MM.1S (cell line): ENCODE data around the gene AMPD2.

ENCODE experiments used
- DNase-seq: peaks from one replicate; pipeline ENCODE4 v3.0.0-alpha.2; 2015
- H2AFZ ChIP-seq: fragments of 300-600 bp; sonication (generic); 2 replicates; pipeline ENCODE4 v1.6.0; 2016; ENCODE audit warnings: antibody characterized with exemption, low read length
- H3F3A ChIP-seq: fragments of 300-600 bp; sonication (generic); 2 replicates; pipeline ENCODE4 v1.6.1; 2016; ENCODE audit warnings: mild to moderate bottlenecking, antibody characterized with exemption, low read length, moderate library complexity, mixed read lengths; ENCODE audit not compliant: insufficient read depth
- H3K27ac ChIP-seq: fragments of 300-600 bp; sonication (generic); 2 replicates; pipeline ENCODE4 v1.5.1; 2016; ENCODE audit warnings: mild to moderate bottlenecking, low read length
- H3K27me3 ChIP-seq: fragments of 300-600 bp; sonication (generic); replicated peaks from 2 replicates; pipeline ENCODE4 v1.6.0; 2016; ENCODE audit warnings: low read length; ENCODE audit not compliant: insufficient read depth
- H3K36me3 ChIP-seq: fragments of 300-600 bp; sonication (generic); replicated peaks from 2 replicates; pipeline ENCODE4 v1.6.1; 2016; ENCODE audit warnings: mild to moderate bottlenecking, low read length, mixed read lengths; ENCODE audit not compliant: insufficient read depth
- H3K4me1 ChIP-seq: fragments of 300-600 bp; sonication (generic); 2 replicates; pipeline ENCODE4 v1.6.1; 2016; ENCODE audit warnings: low read length, mixed read lengths
- H3K4me2 ChIP-seq: fragments of 300-600 bp; sonication (generic); 2 replicates; pipeline ENCODE4 v1.6.0; 2016; ENCODE audit warnings: low read depth, low read length
- H3K4me3 ChIP-seq: fragments of 300-600 bp; sonication (generic); 2 replicates; pipeline ENCODE4 v1.5.1; 2016; ENCODE audit warnings: low read length, mixed read lengths
- H3K79me2 ChIP-seq: fragments of 300-600 bp; sonication (generic); 2 replicates; pipeline ENCODE4 v1.6.1; 2016; ENCODE audit warnings: mixed run types, low read length, mixed read lengths
- H3K9ac ChIP-seq: fragments of 300-600 bp; sonication (generic); 2 replicates; pipeline ENCODE4 v1.6.1; 2016; ENCODE audit warnings: low read length, mixed read lengths
- H3K9me2 ChIP-seq: fragments of 300-600 bp; sonication (generic); replicated peaks from 2 replicates; pipeline ENCODE4 v1.6.1; 2016; ENCODE audit warnings: mild to moderate bottlenecking, low read length, mixed read lengths; ENCODE audit not compliant: insufficient read depth
- H3K9me3 ChIP-seq: fragments of 300-600 bp; sonication (generic); replicated peaks from 2 replicates; pipeline ENCODE4 v1.6.1; 2016; ENCODE audit warnings: mild to moderate bottlenecking, low read length, mixed read lengths; ENCODE audit not compliant: insufficient read depth
- H4K20me1 ChIP-seq: fragments of 300-600 bp; sonication (generic); 2 replicates; pipeline ENCODE4 v1.6.1; 2016; ENCODE audit warnings: mild to moderate bottlenecking, low read length, moderate library complexity, mixed read lengths; ENCODE audit not compliant: insufficient read depth
- EZH2 ChIP-seq: fragments of 300-600 bp; sonication (generic); optimal IDR thresholded peaks from 2 replicates; pipeline ENCODE3; 2017; ENCODE audit warnings: low read depth, mild to moderate bottlenecking, antibody characterized with exemption, low read length, mixed read lengths
- EZH2phosphoT487 ChIP-seq: fragments of 300-600 bp; sonication (generic); IDR thresholded peaks from 2 replicates; pipeline ENCODE4 v1.6.1; 2018; ENCODE audit warnings: antibody characterized with exemption, low read length
- TF ChIP-seq, protein P1 (sequence below): fragments of 300-600 bp; sonication (generic); IDR thresholded peaks from 2 replicates; pipeline ENCODE4 v1.5.1; 2016; ENCODE audit warnings: antibody characterized with exemption, low read length, mixed read lengths

AMPD2 gene

DNA sequence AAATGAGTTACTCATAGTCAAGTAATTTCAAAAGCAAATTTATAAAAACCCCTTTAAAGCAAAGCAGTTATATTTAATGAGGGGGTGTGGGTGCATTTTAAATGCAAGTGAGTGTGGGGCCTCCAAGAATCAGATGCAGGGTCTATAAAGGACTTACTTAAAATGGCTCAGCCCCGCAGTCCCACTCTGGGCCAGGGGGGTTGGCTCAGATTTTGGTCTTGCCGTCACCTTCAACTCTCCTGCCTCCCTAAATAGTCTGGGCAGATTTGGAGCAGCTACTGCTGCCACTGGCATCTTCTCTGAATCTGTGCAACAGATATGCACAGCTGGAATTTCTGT lies 16.2 kb downstream of the AMPD2 start:
- H3K9ac ChIP-seq = no peak overlapping the region
- no peaks in the 10 kb centered on the region for H3K36me3 ChIP-seq
- H3K27me3 ChIP-seq = no peaks in the 10 kb centered on the region
- no peak overlapping the region for H2AFZ ChIP-seq
- H3K9me2 ChIP-seq = no peaks in the 10 kb centered on the region
- no peaks in the 10 kb centered on the region for H3K79me2 ChIP-seq
- no peak for DNase-seq
- no peak overlapping the region for H3K4me3 ChIP-seq
- H4K20me1 ChIP-seq = no peaks in the 10 kb centered on the region
- H3K27ac ChIP-seq = peak overlapping the region; percentile 74; the same call in 1 of the 2 replicates
- H3K4me1 ChIP-seq = peaks cover 23% of the 10 kb centered on the region
- H3F3A ChIP-seq = no peaks in the 10 kb centered on the region
- TF ChIP-seq EZH2 (no peak), EZH2phosphoT487 (no peak)
- TF ChIP-seq, protein P1, sequence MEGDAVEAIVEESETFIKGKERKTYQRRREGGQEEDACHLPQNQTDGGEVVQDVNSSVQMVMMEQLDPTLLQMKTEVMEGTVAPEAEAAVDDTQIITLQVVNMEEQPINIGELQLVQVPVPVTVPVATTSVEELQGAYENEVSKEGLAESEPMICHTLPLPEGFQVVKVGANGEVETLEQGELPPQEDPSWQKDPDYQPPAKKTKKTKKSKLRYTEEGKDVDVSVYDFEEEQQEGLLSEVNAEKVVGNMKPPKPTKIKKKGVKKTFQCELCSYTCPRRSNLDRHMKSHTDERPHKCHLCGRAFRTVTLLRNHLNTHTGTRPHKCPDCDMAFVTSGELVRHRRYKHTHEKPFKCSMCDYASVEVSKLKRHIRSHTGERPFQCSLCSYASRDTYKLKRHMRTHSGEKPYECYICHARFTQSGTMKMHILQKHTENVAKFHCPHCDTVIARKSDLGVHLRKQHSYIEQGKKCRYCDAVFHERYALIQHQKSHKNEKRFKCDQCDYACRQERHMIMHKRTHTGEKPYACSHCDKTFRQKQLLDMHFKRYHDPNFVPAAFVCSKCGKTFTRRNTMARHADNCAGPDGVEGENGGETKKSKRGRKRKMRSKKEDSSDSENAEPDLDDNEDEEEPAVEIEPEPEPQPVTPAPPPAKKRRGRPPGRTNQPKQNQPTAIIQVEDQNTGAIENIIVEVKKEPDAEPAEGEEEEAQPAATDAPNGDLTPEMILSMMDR = no peak
- peak overlapping the region; percentile 85; the same call in 1 of the 2 replicates for H3K4me2 ChIP-seq
- no peaks in the 10 kb centered on the region for H3K9me3 ChIP-seq

DNA sequence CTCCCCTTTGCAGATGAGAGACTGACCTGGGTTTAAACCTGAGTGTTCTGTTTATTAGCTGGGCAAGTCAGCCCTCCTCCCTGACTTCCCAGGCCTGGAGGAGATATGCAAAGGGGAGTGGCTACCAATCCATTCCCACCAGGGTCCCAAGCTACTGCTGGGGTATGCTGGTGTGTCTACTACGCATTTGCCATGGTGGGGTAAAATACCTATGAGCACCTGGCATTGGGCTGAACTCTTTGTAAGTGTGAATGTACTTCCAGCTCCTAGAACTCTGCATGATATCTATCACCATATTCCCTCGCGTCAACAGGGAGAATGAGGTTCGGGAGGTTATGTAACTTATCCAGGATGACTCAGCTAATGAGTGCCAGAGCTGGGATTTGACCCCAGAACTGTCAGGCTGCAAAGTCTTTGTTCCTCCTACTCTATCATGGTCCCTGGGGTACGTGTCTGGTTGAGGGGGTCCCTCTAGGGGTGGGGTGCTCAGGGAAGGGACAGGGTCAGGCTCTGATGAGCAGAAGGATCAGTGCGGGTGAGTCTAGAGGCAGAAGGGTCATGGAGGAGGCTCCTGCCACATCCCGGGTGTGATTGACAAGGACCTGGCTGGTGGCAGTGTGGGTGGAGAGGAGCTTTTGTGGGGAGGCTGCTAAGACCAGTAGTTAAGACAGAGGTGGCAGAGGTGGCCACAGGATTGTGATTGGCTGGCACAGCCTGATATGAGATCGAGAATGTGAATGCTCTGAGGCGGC lies 16.7 kb downstream of the AMPD2 start:
- no peak overlapping the region for H3K4me3 ChIP-seq

DNA sequence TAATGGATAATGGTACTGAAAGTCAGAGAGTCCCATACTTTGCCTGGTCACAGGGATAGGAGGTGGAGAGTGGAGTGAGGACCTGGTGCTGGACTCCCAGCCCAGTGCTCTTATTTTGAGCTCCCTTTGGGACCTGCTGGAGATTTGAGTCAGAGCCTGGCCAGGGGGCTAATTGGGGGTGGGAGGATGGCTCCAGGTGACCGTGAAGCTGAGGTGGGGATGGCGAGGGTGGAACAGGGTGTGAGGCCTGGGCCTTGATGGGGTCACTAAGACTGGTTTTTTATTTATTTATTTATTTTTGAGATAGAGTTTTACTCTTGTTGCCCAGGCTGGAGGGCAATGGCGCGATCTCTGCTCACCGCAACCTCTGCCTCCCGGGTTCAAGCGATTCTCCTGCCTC lies 17.8 kb downstream of the AMPD2 start:
- H3K9ac ChIP-seq = no peak overlapping the region
- no peaks in the 10 kb centered on the region for H4K20me1 ChIP-seq
- H3K4me1 ChIP-seq = peaks cover 23% of the 10 kb centered on the region
- H3K9me3 ChIP-seq = no peaks in the 10 kb centered on the region
- H3K36me3 ChIP-seq = no peaks in the 10 kb centered on the region
- H3K79me2 ChIP-seq = no peaks in the 10 kb centered on the region
- H3K9me2 ChIP-seq = no peaks in the 10 kb centered on the region
- no peaks in the 10 kb centered on the region for H3F3A ChIP-seq
- TF ChIP-seq, protein P1 = no peak
- TF ChIP-seq EZH2 = no peak
- TF ChIP-seq EZH2phosphoT487 = no peak
- no peak overlapping the region for H3K4me2 ChIP-seq
- no peaks in the 10 kb centered on the region for H3K27me3 ChIP-seq
- H3K4me3 ChIP-seq = no peak overlapping the region
- no peak overlapping the region for H3K27ac ChIP-seq
- DNase-seq = no peak
- no peak overlapping the region for H2AFZ ChIP-seq

More for the DNA sequence above, 16.7 kb downstream of the AMPD2 start:
- H3K9me3 ChIP-seq = no peaks in the 10 kb centered on the region
- no peaks in the 10 kb centered on the region for H3K27me3 ChIP-seq
- no peak for DNase-seq
- H3K27ac ChIP-seq = no peak overlapping the region
- TF ChIP-seq, protein P1 = no peak
- TF ChIP-seq EZH2 = no peak
- no peak for TF ChIP-seq EZH2phosphoT487
- no peaks in the 10 kb centered on the region for H3F3A ChIP-seq
- no peak overlapping the region for H3K4me2 ChIP-seq
- H3K4me1 ChIP-seq = peaks cover 23% of the 10 kb centered on the region
- no peaks in the 10 kb centered on the region for H4K20me1 ChIP-seq
- no peak overlapping the region for H3K9ac ChIP-seq
- no peaks in the 10 kb centered on the region for H3K79me2 ChIP-seq
- no peaks in the 10 kb centered on the region for H3K36me3 ChIP-seq
- H3K9me2 ChIP-seq = no peaks in the 10 kb centered on the region
- no peak overlapping the region for H2AFZ ChIP-seq
